A549 (cell line): ENCODE results near the gene ANKRD33B. TPM values are rescaled to one million over a fixed set of nuclear protein-coding genes. Genes with fewer than 3 reads are reported as not detected.

Source experiments
- ATAC-seq, 2 experiments: fragments of 200-7000 bp in 1 of 2; fragments of >200 bp in 1 of 2; cut with Nextera tagmentation in 1 of 2; cut with Tn5 transposase in 1 of 2; 3 replicates each; pipeline versions ENCODE4 v1.8.0 to v1.9.1; 2018 to 2020; ENCODE audit warnings: mild to moderate bottlenecking in 1 of 2, moderate library complexity in 1 of 2
- CTCF ChIA-PET: fragments of 300-600 bp; sonication (Branson Sonifier 250); formaldehyde crosslinking; extraction: SDS; loops from one replicate; lab custom pipeline; 2021; ENCODE audit warnings: antibody characterized with exemption, inconsistent platforms; lab: Yijun Ruan, JAX
- POLR2A ChIA-PET: fragments of 350-600 bp; formaldehyde crosslinking; extraction: SDS; loops from one replicate; lab custom pipeline; 2021; ENCODE audit warnings: antibody characterized with exemption, inconsistent platforms; lab: Yijun Ruan, JAX
- DNase-seq, 2 experiments: peaks; one replicate each; pipeline versions ENCODE4 v3.0.0 to v3.0.0-alpha.2; 2011 to 2016; ENCODE audit warnings: low read depth in 1 of 2, low spot score in 1 of 2
- FAIRE-seq: peaks from 2 replicates; lab custom pipeline; 2011; peaks lifted over from hg19 to GRCh38; lab: Jason Lieb, UNC
- H3K27ac ChIP-seq, 2 experiments: fragments of >200 bp; sonication (Bioruptor Twin); formaldehyde crosslinking; 3 replicates each; pipeline ENCODE4 v1.5.1; 2016 to 2017
- H3K4me1 ChIP-seq: fragments of >200 bp; sonication (Bioruptor Twin); formaldehyde crosslinking; 3 replicates; pipeline ENCODE4 v1.6.1; 2016
- H3K4me2 ChIP-seq: fragments of >200 bp; sonication (Bioruptor Twin); formaldehyde crosslinking; 3 replicates; pipeline ENCODE4 v1.6.1; 2016
- H3K4me3 ChIP-seq: fragments of >200 bp; sonication (Bioruptor Twin); formaldehyde crosslinking; 3 replicates; pipeline ENCODE4 v1.5.1; 2016
- H3K9me3 ChIP-seq: fragments of >200 bp; sonication (Bioruptor Twin); formaldehyde crosslinking; 3 replicates; pipeline ENCODE4 v1.6.1; 2016
- BCL3 ChIP-seq: fragments of >200 bp; sonication (Bioruptor Twin); formaldehyde crosslinking; IDR thresholded peaks from 3 replicates; pipeline ENCODE4 v1.6.1; 2016
- CBX2 ChIP-seq: fragments of 200-600 bp; sonication (generic); IDR thresholded peaks from 2 replicates; pipeline ENCODE4 v1.6.1; 2016; ENCODE audit warnings: low read depth, mild to moderate bottlenecking, borderline replicate concordance
- CBX8 ChIP-seq: fragments of 200-600 bp; sonication (generic); IDR thresholded peaks from 2 replicates; pipeline ENCODE4 v1.6.1; 2016
- CHD2 ChIP-seq: fragments of 150-350 bp; IDR thresholded peaks from 2 replicates; pipeline ENCODE4 v1.6.1; 2014; ENCODE audit warnings: low read length; ENCODE audit not compliant: partially characterized antibody
- CHD4 ChIP-seq: fragments of 200-600 bp; sonication (generic); IDR thresholded peaks from 2 replicates; pipeline ENCODE4 v1.6.1; 2016; ENCODE audit warnings: antibody characterized with exemption, mild to moderate bottlenecking, borderline replicate concordance
- ELK1 ChIP-seq: fragments of 150-350 bp; IDR thresholded peaks from 2 replicates; pipeline ENCODE4 v1.6.1; 2014; ENCODE audit warnings: low read depth, mild to moderate bottlenecking, low read length
- EP300 ChIP-seq, 2 experiments: fragments of >200 bp; sonication (Bioruptor Twin); formaldehyde crosslinking; IDR thresholded peaks; 2 replicates in 1 of 2; 3 replicates in 1 of 2; pipeline ENCODE4 v1.6.1; 2016 to 2017
- FOSB ChIP-seq: fragments of 250-450 bp; sonication (Bioruptor Pico); IDR thresholded peaks from 2 replicates; pipeline ENCODE4 v1.5.0; 2020; ENCODE audit warnings: mild to moderate bottlenecking, moderate library complexity
- FOSL2 ChIP-seq, 2 experiments: fragments of 450-650 bp in 1 of 2; fragments of >200 bp in 1 of 2; sonication (Bioruptor Twin) in 1 of 2; formaldehyde crosslinking; IDR thresholded peaks; 2 replicates each; pipeline versions ENCODE4 v1.5.0 to v1.6.1; 2016 to 2020; ENCODE audit warnings: mild to moderate bottlenecking in 1 of 2, moderate library complexity in 1 of 2
- HOXA7 ChIP-seq: fragments of 250-450 bp; sonication (Bioruptor Pico); IDR thresholded peaks from 2 replicates; pipeline ENCODE4 v1.5.0; 2020; ENCODE audit warnings: mild to moderate bottlenecking, moderate library complexity
- HOXB5 ChIP-seq: fragments of 250-450 bp; sonication (Bioruptor Pico); IDR thresholded peaks from 2 replicates; pipeline ENCODE4 v1.5.0; 2020; ENCODE audit warnings: mild to moderate bottlenecking, moderate library complexity
- KDM1A ChIP-seq: fragments of 200-600 bp; sonication (generic); IDR thresholded peaks from 2 replicates; pipeline ENCODE4 v1.6.1; 2016; ENCODE audit warnings: low read depth, mild to moderate bottlenecking
- MAFK ChIP-seq: fragments of 450-650 bp; IDR thresholded peaks from 2 replicates; pipeline ENCODE4 v1.6.1; 2014; ENCODE audit not compliant: partially characterized antibody
- MYC ChIP-seq: IDR thresholded peaks from 2 replicates; pipeline ENCODE4 v1.6.1; 2012; ENCODE audit warnings: mild to moderate bottlenecking, inconsistent platforms, low read length, improper control_type of control experiment, borderline replicate concordance
- NPAS2 ChIP-seq: fragments of 250-450 bp; sonication (Bioruptor Pico); IDR thresholded peaks from 2 replicates; pipeline ENCODE4 v1.8.0; 2022; ENCODE audit warnings: mild to moderate bottlenecking, moderate library complexity, borderline replicate concordance
- POLR2A ChIP-seq: IDR thresholded peaks from 2 replicates; pipeline ENCODE4 v1.6.1; 2012; ENCODE audit warnings: mild to moderate bottlenecking, low read length
- POLR2AphosphoS2 ChIP-seq: conservative IDR thresholded peaks from 2 replicates; pipeline ENCODE4 v1.6.1; 2012; ENCODE audit warnings: low read length, improper control_type of control experiment, inconsistent platforms
- RAD21 ChIP-seq, 2 experiments: fragments of >200 bp in 1 of 2; sonication (Bioruptor Twin) in 1 of 2; formaldehyde crosslinking in 1 of 2; IDR thresholded peaks in 1 of 2; conservative IDR thresholded peaks in 1 of 2; 2 replicates in 1 of 2; 3 replicates in 1 of 2; pipeline ENCODE4 v1.6.1; 2012 to 2018; ENCODE audit warnings: inconsistent platforms in 1 of 2
- RNF2 ChIP-seq: fragments of 200-600 bp; sonication (generic); IDR thresholded peaks from 2 replicates; pipeline ENCODE4 v1.6.1; 2016; ENCODE audit warnings: low read depth, mild to moderate bottlenecking, antibody characterized with exemption, moderate library complexity, borderline replicate concordance
- SMC3 ChIP-seq: fragments of >200 bp; sonication (Bioruptor Twin); formaldehyde crosslinking; IDR thresholded peaks from 3 replicates; pipeline ENCODE4 v1.6.1; 2018; ENCODE audit warnings: inconsistent platforms
- ZFP36 ChIP-seq: fragments of 450-650 bp; IDR thresholded peaks from 2 replicates; pipeline ENCODE4 v1.6.1; 2014; ENCODE audit warnings: borderline replicate concordance; ENCODE audit not compliant: partially characterized antibody
- ZNF302 ChIP-seq: fragments of 250-450 bp; sonication (Bioruptor Pico); IDR thresholded peaks from 2 replicates; pipeline ENCODE4 v1.9.0; 2021; ENCODE audit warnings: inconsistent platforms, mild to moderate bottlenecking, moderate library complexity
- WGBS: methylation state at CpG from one replicate; pipeline ENCODE4 v1.1.6; 2017; ENCODE audit errors: missing lambda C conversion rate; 5-methylcytosine and 5-hydroxymethylcytosine counted together
- polyA plus RNA-seq, 4 experiments: library from polyadenylated mRNA; depleted of rRNA in 3 of 4; stranded (reverse); fragments of >200 nt; fragmentation: RNase III in 1 of 4; extraction: RNeasy Plus Mini Kit Qiagen cat#74134 plus additional on column Dnase treatment in 1 of 4; gene quantifications; 2 replicates in 3 of 4; 3 replicates in 1 of 4; pipeline ENCODE4 v1.2.3, GENCODE V29; 2011 to 2017
- TF ChIP-seq, protein P1 (sequence below): fragments of 200-600 bp; sonication (generic); IDR thresholded peaks from 2 replicates; pipeline ENCODE4 v1.6.1; 2016; ENCODE audit warnings: antibody characterized with exemption, mild to moderate bottlenecking, moderate library complexity

ANKRD33B gene
- polyA plus RNA-seq, 2 of the 4 experiments (the other 2 are of a cell fraction): 4.0 to 6.9 TPM

GRCh38 chr5:10593531-10594181, 29.8 kb downstream of the ANKRD33B start (continued):
- TF ChIP-seq, protein P1, sequence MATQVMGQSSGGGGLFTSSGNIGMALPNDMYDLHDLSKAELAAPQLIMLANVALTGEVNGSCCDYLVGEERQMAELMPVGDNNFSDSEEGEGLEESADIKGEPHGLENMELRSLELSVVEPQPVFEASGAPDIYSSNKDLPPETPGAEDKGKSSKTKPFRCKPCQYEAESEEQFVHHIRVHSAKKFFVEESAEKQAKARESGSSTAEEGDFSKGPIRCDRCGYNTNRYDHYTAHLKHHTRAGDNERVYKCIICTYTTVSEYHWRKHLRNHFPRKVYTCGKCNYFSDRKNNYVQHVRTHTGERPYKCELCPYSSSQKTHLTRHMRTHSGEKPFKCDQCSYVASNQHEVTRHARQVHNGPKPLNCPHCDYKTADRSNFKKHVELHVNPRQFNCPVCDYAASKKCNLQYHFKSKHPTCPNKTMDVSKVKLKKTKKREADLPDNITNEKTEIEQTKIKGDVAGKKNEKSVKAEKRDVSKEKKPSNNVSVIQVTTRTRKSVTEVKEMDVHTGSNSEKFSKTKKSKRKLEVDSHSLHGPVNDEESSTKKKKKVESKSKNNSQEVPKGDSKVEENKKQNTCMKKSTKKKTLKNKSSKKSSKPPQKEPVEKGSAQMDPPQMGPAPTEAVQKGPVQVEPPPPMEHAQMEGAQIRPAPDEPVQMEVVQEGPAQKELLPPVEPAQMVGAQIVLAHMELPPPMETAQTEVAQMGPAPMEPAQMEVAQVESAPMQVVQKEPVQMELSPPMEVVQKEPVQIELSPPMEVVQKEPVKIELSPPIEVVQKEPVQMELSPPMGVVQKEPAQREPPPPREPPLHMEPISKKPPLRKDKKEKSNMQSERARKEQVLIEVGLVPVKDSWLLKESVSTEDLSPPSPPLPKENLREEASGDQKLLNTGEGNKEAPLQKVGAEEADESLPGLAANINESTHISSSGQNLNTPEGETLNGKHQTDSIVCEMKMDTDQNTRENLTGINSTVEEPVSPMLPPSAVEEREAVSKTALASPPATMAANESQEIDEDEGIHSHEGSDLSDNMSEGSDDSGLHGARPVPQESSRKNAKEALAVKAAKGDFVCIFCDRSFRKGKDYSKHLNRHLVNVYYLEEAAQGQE: no peak
- TF ChIP-seq ZFP36: no peak
- no peak for TF ChIP-seq MYC

DNA sequence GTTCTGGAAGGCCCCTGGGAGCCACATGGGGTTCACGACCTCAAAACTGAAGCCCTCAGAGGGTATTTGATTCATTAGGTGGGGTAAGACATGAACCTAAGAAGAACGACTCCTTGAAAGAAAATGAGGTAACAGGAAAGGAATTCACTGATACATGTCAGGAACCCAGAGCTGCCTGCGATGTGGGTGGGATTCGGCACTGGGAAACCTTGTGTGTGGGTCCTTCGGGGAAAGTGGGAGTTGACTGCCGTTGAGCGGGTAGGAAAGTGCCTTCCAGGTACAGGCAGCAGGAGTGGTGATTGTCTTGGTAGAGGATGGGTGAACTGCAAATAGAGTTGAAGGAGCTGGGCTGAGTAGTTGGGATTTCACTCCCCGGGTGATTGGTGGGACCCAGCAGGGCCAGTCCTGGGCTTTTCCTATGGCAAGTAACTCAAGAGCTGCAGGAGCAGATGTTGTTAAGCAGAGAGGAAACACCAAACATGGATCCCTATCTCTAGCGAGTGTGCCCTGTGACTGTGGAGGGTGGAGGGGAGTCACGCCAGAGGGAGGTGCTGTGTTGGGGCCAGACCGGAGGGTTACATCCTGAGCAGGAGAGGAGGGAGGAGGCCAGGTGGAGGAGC, 30.8 kb downstream of the ANKRD33B start:
- FAIRE-seq (no peak), ATAC-seq (peak; percentile 23 to 52; a peak in 4 of 6 replicates), DNase-seq (no peak)
- H3K4me2 ChIP-seq: peak overlapping the region; percentile 98; the same call in 2 of the 3 replicates
- H3K27ac ChIP-seq: peak overlapping the region; percentile 84 to 86
- no peaks in the 10 kb centered on the region for H3K9me3 ChIP-seq
- ChIA-PET CTCF (interaction anchor here (0.9 to 2.3 kb wide), 3 partner anchors 33 to 142 kb away, joined by 3 to 8 read pairs (median 7); no protein-coding TSS in a partner anchor), POLR2A (no interaction called here)
- H3K4me3 ChIP-seq: no peak overlapping the region
- 81% methylated on average over 11 of the region's 11 CpGs for WGBS
- TF ChIP-seq KDM1A (no peak), RAD21 (conservative IDR thresholded peaks at IDR 0.05 in 1 of 2, IDR thresholded peaks at IDR 0.05 in 1 of 2) (no peak), EP300 (IDR thresholded peaks at IDR 0.05) (no peak), RNF2 (no peak), MAFK (no peak)
- peaks cover 64% of the 10 kb centered on the region for H3K4me1 ChIP-seq

DNA sequence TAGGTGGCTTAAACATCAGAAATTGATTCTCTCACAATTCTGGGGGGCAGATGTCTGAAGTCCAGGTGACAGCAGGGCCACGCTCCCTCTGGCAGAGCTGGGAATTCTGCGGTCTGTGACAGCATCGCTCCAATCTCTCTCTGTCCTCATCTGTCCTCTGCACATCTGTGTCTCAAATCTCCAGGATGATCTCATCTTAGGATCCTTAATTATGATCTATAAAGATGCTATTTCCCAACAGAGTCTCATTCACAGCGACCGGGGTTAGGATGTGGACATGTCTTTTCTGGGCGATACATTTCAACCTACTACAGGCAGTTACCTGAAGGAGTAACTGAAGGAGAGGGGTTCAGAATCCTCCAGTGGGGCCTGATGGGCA, 31.4 kb downstream of the ANKRD33B start:
- ATAC-seq (peak; percentile 4 to 14; a peak in 3 of 6 replicates), DNase-seq (no peak), FAIRE-seq (no peak)
- H3K4me2 ChIP-seq: peak overlapping the region; percentile 98
- H3K9me3 ChIP-seq: no peaks in the 10 kb centered on the region
- ChIA-PET CTCF (interaction anchor here (0.9 to 2.3 kb wide), 3 partner anchors 32 to 143 kb away, joined by 3 to 8 read pairs (median 7); no protein-coding TSS in a partner anchor), POLR2A (no interaction called here)
- peak overlapping the region; percentile 84 to 86 for H3K27ac ChIP-seq
- TF ChIP-seq BCL3: no peak
- no peak for TF ChIP-seq SMC3
- TF ChIP-seq FOSL2 (IDR thresholded peaks at IDR 0.05): no peak
- TF ChIP-seq FOSL2 (CRISPR knock-in tag; IDR thresholded peaks at IDR 0.05): no peak
- TF ChIP-seq CBX8: no peak
- TF ChIP-seq HOXB5 (CRISPR knock-in tag): no peak
- no peak for TF ChIP-seq CHD4
- no peak for TF ChIP-seq FOSB (CRISPR knock-in tag)
- no peak for TF ChIP-seq ELK1
- TF ChIP-seq ZNF302: no peak
- no peak for TF ChIP-seq CBX2
- TF ChIP-seq POLR2AphosphoS2: no peak
- no peak for TF ChIP-seq NPAS2 (CRISPR knock-in tag)
- no peak for TF ChIP-seq POLR2A
- no peak for TF ChIP-seq EP300 (IDR thresholded peaks at IDR 0.05)
- no peak for TF ChIP-seq CHD2
- TF ChIP-seq RAD21 (conservative IDR thresholded peaks at IDR 0.05 in 1 of 2, IDR thresholded peaks at IDR 0.05 in 1 of 2): no peak
- no peak for TF ChIP-seq HOXA7 (CRISPR knock-in tag)
- WGBS: 78% methylated on average over 6 of the region's 6 CpGs
- peak overlapping the region; percentile 16; the same call in 1 of the 3 replicates for H3K4me3 ChIP-seq
- H3K4me1 ChIP-seq: peaks cover 66% of the 10 kb centered on the region
